HepG2 (cell line): ENCODE results near the gene DNAH8.

Source experiments
- CEBPB ChIP-seq: IDR thresholded peaks from 2 replicates; pipeline ENCODE4 v1.6.1; 2011; ENCODE audit warnings: low read depth, low read length, improper control_type of control experiment, borderline replicate concordance
- CHD4 ChIP-seq: fragments of 200-600 bp; sonication (generic); IDR thresholded peaks from 2 replicates; pipeline ENCODE4 v1.7.0; 2017; ENCODE audit warnings: mild to moderate bottlenecking, low read length, borderline replicate concordance
- DRAP1 ChIP-seq: IDR thresholded peaks from 2 replicates; pipeline ENCODE4 v1.6.1; 2016; ENCODE audit warnings: missing genetic modification reagents, missing compliant biosample characterization
- EP300 ChIP-seq, 3 experiments: sonication (generic) in 1 of 3; formaldehyde crosslinking in 1 of 3; IDR thresholded peaks; 2 replicates each; pipeline versions ENCODE4 v1.5.1 to v1.6.1; 2011 to 2020; ENCODE audit warnings: low read depth in 2 of 3, low read length in 2 of 3, borderline replicate concordance in 1 of 3, improper control_type of control experiment in 1 of 3, mild to moderate bottlenecking in 1 of 3, missing genetic modification reagents in 1 of 3, moderate library complexity in 1 of 3
- POLR2A ChIP-seq, 2 experiments: IDR thresholded peaks; 2 replicates each; pipeline ENCODE4 v1.6.1; 2011; ENCODE audit warnings: low read depth in 2 of 2, low read length in 2 of 2, mild to moderate bottlenecking in 1 of 2, moderate library complexity in 1 of 2; ENCODE audit not compliant: insufficient read depth in 1 of 2
- RXRA ChIP-seq: sonication (generic); formaldehyde crosslinking; IDR thresholded peaks from 2 replicates; pipeline ENCODE4 v1.5.1; 2020; ENCODE audit warnings: missing genetic modification reagents
- ZFP90 ChIP-seq: sonication (generic); formaldehyde crosslinking; IDR thresholded peaks from 2 replicates; pipeline ENCODE4 v1.8.0; 2022; ENCODE audit warnings: missing genetic modification reagents, mild to moderate bottlenecking, inconsistent platforms, borderline replicate concordance
- TF ChIP-seq, protein P1 (sequence below): sonication (generic); formaldehyde crosslinking; IDR thresholded peaks from 2 replicates; pipeline ENCODE4 v1.5.0; 2020; ENCODE audit warnings: mild to moderate bottlenecking, missing genetic modification reagents, moderate library complexity
- TF ChIP-seq, protein P2 (sequence below): IDR thresholded peaks from 2 replicates; pipeline ENCODE4 v1.6.1; 2016
- TF ChIP-seq, protein P3 (sequence below): sonication (generic); formaldehyde crosslinking; IDR thresholded peaks from 2 replicates; pipeline ENCODE4 v1.4.0; 2020; ENCODE audit warnings: missing genetic modification reagents

DNA sequence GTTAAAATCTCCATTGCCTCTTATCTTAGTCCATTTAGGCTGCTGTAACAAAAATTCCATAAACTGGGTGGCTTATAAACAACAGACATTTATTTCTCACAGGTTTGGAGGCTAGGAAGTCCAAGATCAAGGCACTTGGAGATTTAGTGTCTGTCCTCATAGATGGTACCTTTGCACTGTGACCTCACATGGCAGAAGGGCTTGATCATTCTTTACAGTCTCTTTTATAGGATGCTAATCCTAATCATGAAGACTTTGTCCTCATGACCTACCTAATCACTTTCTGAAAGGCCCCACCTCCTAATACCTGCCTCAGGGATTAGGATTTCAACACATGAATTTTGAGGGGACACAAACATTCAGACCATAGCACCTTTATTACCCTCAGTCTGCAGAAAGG is 18.8 kb upstream of the DNAH8 start:
- TF ChIP-seq CHD4 (no peak), POLR2A (IDR thresholded peaks at IDR 0.05; ENCODE audit: insufficient read depth in 1 of 2, low read depth in 2 of 2, low read length in 2 of 2) (no peak), ZFP90 (CRISPR knock-in tag) (no peak), DRAP1 (CRISPR knock-in tag) (no peak), CEBPB (no peak), RXRA (CRISPR knock-in tag) (no peak), EP300 (IDR thresholded peaks at IDR 0.05; ENCODE audit: low read depth in 2 of 2, low read length in 2 of 2) (no peak), EP300 (CRISPR knock-in tag; IDR thresholded peaks at IDR 0.05; ENCODE audit: borderline replicate concordance) (no peak)
- TF ChIP-seq, protein P1, sequence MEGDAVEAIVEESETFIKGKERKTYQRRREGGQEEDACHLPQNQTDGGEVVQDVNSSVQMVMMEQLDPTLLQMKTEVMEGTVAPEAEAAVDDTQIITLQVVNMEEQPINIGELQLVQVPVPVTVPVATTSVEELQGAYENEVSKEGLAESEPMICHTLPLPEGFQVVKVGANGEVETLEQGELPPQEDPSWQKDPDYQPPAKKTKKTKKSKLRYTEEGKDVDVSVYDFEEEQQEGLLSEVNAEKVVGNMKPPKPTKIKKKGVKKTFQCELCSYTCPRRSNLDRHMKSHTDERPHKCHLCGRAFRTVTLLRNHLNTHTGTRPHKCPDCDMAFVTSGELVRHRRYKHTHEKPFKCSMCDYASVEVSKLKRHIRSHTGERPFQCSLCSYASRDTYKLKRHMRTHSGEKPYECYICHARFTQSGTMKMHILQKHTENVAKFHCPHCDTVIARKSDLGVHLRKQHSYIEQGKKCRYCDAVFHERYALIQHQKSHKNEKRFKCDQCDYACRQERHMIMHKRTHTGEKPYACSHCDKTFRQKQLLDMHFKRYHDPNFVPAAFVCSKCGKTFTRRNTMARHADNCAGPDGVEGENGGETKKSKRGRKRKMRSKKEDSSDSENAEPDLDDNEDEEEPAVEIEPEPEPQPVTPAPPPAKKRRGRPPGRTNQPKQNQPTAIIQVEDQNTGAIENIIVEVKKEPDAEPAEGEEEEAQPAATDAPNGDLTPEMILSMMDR = no peak
- TF ChIP-seq, protein P2, sequence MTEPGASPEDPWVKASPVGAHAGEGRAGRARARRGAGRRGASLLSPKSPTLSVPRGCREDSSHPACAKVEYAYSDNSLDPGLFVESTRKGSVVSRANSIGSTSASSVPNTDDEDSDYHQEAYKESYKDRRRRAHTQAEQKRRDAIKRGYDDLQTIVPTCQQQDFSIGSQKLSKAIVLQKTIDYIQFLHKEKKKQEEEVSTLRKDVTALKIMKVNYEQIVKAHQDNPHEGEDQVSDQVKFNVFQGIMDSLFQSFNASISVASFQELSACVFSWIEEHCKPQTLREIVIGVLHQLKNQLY (CRISPR knock-in tag) = no peak
- TF ChIP-seq, protein P3, sequence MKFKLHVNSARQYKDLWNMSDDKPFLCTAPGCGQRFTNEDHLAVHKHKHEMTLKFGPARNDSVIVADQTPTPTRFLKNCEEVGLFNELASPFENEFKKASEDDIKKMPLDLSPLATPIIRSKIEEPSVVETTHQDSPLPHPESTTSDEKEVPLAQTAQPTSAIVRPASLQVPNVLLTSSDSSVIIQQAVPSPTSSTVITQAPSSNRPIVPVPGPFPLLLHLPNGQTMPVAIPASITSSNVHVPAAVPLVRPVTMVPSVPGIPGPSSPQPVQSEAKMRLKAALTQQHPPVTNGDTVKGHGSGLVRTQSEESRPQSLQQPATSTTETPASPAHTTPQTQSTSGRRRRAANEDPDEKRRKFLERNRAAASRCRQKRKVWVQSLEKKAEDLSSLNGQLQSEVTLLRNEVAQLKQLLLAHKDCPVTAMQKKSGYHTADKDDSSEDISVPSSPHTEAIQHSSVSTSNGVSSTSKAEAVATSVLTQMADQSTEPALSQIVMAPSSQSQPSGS (CRISPR knock-in tag) = no peak
